Liver (tissue), 3 donors: ENCODE measurements around the gene RETREG3.

Experiments used
- ATF3 ChIP-seq: IDR thresholded peaks from 2 replicates; pipeline ENCODE4 v1.6.1; 2016; ENCODE audit warnings: antibody characterized with exemption
- CTCF ChIP-seq: fragments of 150-350 bp; IDR thresholded peaks from 2 replicates; pipeline ENCODE4 v1.5.1; 2017; ENCODE audit warnings: improper control_type of control experiment, low read depth, low read length; ENCODE audit not compliant: missing input control
- GABPA ChIP-seq, 2 donors: IDR thresholded peaks in 1 of 2; conservative IDR thresholded peaks in 1 of 2; 2 replicates each; pipeline ENCODE4 v1.6.1; 2016; ENCODE audit warnings: antibody characterized with exemption in 2 of 2, mild to moderate bottlenecking in 1 of 2, moderate library complexity in 1 of 2
- HNF4G ChIP-seq: IDR thresholded peaks from 2 replicates; pipeline ENCODE4 v1.6.1; 2016; ENCODE audit warnings: antibody characterized with exemption
- RAD21 ChIP-seq, 2 donors: IDR thresholded peaks; 2 replicates each; pipeline ENCODE4 v1.6.1; 2016; ENCODE audit warnings: antibody characterized with exemption in 2 of 2, mild to moderate bottlenecking in 2 of 2
- REST ChIP-seq: IDR thresholded peaks from 2 replicates; pipeline ENCODE4 v1.6.1; 2016; ENCODE audit warnings: antibody characterized with exemption, mild to moderate bottlenecking
- RXRA ChIP-seq, 2 donors: IDR thresholded peaks; 2 replicates each; pipeline ENCODE4 v1.6.1; 2017 to 2018; ENCODE audit warnings: antibody characterized with exemption in 2 of 2, mild to moderate bottlenecking in 1 of 2
- TAF1 ChIP-seq: conservative IDR thresholded peaks from 2 replicates; pipeline ENCODE4 v1.6.1; 2016; ENCODE audit warnings: antibody characterized with exemption, mild to moderate bottlenecking
- donor health status: healthy.
- donor health status: healthy.

GRCh38 chr17:42639525-42640113, 30.4 kb upstream of the RETREG3 start:
- no peak for TF ChIP-seq CTCF
- no peak for TF ChIP-seq GABPA (IDR thresholded peaks at IDR 0.05 in 1 of 2, conservative IDR thresholded peaks at IDR 0.05 in 1 of 2)
- TF ChIP-seq ATF3, result no peak
- no peak for TF ChIP-seq REST
- no peak for TF ChIP-seq RXRA (IDR thresholded peaks at IDR 0.05)
- no peak for TF ChIP-seq RAD21 (IDR thresholded peaks at IDR 0.05)
- no peak for TF ChIP-seq TAF1
- TF ChIP-seq HNF4G, result no peak
